Superior temporal gyrus (tissue), 1 donor: ENCODE results near the gene COL6A3.
"Not testable (repeated sequence)": the region's sequence is repeated elsewhere in the genome, so short reads cannot be mapped to it uniquely, and the experiment has no call there.

ENCODE experiments used
- DNase-seq: peaks from one replicate; pipeline ENCODE4 v3.0.0-alpha.2; 2016; ENCODE audit errors: extremely low spot score

Gene COL6A3

DNA sequence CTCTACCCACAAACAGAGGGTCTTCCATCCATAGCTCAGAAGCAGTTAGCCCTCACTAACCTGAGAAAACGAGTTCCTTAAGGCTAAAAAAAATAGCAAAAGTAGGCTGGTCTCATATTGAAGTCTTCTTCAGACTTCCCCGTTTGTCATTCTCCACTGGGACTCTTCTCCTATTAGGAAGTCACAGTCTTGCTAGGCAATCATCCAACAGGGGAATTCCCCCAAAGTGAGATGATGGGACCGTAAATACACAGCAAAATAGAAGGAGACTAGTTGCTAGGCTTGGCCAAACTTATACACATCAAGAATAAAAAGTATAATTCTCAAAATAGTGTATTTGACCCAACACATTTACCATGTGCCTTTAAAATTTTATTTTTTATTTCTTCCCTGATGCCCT lies 34.3 kb downstream of the COL6A3 start:
- no peak for DNase-seq

DNA sequence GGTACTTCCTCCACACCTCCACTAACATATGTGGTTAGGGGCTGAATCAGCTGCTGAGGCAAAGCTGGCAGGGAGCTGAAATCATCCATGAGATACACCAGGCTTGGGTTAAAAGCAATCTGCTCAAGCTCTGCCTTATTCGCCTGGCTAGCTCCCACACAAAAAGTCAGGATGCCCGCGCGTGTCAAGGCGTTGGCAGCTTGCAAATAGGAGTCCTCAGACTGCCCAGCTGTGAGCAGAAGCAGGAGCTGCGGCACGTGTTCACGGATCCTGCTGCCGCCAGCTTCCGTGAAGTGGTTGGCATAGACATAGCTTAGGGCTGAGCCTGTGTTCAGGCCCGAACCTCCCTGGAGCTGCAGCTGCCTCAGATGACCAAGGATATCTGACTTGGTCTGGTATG lies 35.3 kb downstream of the COL6A3 start:
- DNase-seq, result no peak

- no peak for DNase-seq
Observed at GRCh38 chr2:237374284-237375060, 39.5 kb downstream of the COL6A3 start.

GRCh38 chr2:237371856-237372255 lies 42.1 kb downstream of the COL6A3 start:
- DNase-seq, result no peak

GRCh38 chr2:237365671-237366070 lies 48.3 kb downstream of the COL6A3 start:
- DNase-seq, result no peak

DNA sequence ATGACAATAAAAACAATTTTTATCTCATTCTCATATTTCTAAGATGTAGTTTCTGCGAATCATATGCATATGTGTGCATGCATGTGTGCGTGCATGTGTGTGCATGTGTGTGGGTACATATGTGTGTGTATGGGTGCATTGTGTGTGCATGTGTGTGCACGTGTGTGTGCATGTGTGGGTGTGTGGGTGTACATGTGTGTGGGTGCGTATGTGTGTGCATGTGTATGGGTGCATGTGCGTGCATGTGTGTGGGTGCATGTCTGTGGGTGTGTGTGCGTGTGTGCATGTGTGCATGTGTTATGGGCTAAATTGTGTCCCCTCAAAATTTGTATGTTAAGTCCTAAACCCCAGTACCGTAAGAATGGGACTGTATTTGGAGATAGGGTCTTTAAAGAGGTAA lies 49.3 kb downstream of the COL6A3 start:
- no peak for DNase-seq

DNA sequence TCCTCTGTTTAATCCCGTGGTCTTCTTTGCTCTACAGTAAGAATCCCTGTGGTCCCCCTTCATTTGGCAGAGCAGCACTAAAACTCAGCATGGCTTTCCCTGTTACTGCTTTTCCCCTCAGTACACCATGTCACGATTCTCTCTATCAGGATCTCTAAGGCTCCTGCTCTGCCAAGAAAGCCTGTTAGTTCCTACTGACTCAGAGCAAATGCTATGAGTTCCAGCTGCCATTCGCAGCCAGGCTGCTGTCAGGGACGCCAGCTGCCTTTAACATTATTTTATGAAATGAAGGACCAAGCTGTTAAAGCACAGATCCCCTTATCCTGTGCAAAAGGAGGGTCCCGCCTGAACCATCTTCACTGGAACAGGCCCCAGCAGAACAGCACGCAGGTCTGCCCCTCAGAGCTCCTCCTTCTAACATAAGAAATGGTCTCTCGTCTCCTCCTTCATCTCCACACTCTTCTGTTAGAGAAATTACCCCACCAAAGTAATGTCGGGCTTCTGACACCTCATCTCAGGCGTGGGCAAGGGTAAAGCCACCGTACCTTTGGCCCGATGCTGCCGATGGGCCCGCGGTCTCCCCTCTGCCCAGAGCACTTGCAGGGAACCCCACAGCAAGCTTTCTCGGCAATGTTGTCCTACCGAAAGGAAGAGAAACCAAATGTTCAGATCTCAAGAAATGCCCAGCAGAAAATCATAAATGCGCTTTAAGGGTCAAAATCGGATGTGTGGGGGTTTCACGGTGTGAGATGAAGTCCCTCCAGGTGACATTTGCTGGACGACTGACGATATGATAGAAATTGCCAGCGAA lies 52.6 kb downstream of the COL6A3 start:
- DNase-seq, result no peak

DNA sequence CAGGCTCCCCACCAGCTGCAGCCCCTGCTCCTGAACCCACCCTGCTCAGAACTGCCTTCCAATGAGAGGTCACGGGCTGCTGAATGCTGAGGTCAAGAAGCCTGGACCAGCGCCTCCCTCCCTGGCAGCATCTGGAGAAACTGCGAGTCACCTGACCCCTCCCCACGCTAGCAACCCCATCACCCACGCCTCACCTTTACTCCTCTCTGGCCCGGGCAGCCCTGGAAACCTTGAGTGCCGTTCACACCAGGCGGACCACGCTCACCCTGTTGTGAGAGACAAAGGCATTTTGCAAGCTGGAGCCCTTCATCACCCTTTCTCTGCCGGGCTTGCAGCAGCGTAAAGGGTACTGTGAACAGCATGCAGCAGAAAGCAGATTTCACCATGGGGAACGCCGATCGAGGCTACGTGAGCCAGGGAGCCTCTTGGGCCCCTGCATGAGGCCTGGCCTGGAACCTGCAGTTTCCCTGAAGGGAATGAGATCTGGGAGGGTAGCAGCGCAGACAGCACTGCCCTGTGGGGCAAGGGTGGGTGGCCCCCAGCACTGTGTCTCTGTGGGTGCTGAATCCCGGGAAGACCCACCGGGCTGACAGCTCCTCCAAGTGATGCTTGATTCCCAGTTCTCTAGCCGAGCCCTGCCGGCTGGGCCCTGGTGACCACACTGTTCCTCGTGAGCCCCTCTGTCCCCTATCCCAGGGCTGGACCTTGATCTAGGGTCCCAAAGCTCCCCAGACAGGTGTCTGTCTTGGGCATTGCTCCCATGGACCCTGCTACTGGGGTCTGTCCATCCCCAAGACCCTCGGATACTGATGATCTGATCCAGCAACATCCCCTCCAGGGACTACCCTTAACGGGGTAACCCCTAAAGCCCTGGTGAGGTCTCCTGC lies 53.8 kb downstream of the COL6A3 start:
- no peak for DNase-seq

DNA sequence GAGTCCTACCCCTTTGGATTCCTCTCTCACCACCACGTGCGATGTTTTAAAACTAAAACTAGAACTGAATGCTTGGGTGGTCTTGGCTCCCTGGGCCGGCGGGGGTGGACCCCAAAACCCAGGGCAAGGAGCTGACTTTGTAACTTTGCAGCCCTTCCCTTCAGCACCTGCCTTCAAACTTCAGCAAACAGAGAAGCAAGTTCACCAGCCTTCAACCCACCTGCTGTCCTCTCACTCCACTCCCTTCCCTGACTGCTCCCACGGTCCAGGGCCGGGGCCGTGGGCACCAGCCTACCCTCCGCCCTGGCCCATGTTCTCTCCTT lies 54.5 kb downstream of the COL6A3 start:
- no peak for DNase-seq

DNA sequence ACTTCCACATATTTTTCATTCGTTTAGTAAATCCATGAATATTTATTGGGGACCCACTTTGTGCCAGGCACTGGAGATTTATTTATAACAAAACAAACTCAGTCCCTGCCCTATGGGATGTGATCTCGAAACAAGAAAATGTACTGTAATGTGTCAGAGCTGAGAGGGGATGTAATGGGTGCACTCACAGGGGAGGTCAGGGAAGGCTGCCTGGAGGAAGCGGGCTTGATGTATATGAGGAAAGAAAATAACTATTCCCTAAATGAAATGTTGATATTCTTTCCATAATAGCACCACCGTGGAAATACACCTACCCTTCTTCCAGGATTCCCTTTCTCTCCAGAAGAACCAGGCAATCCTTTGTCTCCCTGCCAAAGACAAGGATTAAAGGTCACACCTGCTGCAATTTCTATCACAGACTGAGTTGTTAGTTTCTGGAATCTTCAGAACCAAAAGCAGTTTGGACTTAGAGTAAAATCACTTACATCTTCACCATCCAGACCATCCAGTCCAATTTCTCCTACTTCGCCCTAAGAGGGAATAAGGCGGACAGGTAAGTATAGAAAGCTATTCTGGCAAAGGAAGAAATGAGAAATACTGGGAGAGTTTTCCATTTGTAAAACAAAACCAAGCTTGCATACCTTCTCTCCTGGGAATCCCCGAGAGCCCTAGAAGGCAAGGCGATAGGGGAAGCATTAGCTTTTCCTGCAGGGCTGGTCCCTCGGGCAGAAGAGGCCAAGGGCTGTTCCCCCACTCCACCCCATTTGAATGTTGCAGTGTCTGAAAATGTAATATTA lies 55.0 kb downstream of the COL6A3 start:
- DNase-seq, result no peak

- DNase-seq, result no peak
Observed at GRCh38 chr2:237355701-237356100, 58.3 kb downstream of the COL6A3 start.

DNA sequence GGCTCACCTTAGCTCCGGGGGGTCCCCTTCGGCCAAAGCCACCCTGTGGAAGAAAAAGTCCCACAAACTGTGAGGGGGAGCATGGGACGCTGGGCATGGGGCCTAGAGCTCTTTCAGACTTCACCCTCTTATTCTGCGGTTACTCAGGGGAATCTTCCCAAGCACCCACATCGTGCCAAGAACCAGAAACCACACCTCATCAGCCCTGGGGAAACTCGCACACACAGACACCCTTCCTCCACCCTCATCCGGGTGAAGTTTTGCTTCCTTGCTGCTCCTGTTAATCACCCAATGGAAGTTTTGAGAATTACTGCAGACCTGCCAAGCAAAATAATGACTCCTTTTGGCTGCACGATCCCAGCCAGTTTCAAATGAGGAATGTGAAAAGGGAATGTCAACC lies 59.1 kb downstream of the COL6A3 start:
- DNase-seq, result no peak

DNA sequence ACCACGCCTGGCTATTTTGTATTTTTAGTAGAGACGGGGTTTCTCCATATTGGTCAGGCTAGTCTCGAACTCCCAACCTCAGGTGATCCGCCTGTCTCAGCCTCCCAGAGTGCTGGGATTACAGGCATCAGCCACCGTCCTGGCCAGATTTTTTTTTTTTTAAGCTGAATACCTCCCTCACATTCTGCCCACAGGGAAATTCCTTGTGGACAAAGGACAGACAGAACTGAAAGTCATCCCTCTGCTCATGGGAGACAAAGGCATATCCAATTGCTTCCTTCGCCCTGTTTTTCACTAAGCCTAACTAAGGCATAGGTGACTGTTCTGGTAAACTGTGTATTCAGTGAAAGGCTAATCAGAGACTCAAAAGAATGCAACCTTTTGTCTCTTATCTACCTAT lies 59.8 kb downstream of the COL6A3 start:
- DNase-seq, result not testable (repeated sequence)

GRCh38 chr2:237353215-237353614 lies 60.7 kb downstream of the COL6A3 start:
- DNase-seq, result no peak

GRCh38 chr2:237352279-237352845 lies 61.6 kb downstream of the COL6A3 start:
- no peak for DNase-seq

- DNase-seq, result no peak
Observed at GRCh38 chr2:237351796-237352195, 62.2 kb downstream of the COL6A3 start.

DNA sequence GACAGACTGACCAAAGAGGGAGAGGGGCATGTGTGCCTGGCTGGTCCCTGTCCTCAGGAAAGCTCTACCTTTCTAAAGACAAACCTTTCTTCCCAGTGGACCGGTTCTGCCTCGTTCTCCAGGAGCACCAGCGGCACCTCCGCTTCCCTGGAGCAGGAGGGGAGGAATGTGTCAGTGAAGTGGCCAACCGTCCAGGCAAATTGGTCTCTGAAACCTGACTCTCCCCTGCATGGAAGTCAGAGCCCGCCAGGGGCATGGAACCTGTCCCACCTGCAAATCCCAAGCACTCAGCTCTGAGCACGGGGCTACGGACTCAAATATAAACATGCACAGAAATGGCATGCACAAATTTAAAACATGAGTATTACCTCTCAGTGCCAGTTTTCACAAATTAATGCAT lies 62.9 kb downstream of the COL6A3 start:
- DNase-seq, result no peak

- no peak for DNase-seq
Observed at GRCh38 chr2:237350597-237350996, 63.4 kb downstream of the COL6A3 start.

- DNase-seq, result no peak
Observed at GRCh38 chr2:237350070-237350469, 63.9 kb downstream of the COL6A3 start.

- no peak for DNase-seq
Observed at GRCh38 chr2:237348281-237348865, 65.6 kb downstream of the COL6A3 start.
